MM.1S (cell line): Measurements from ENCODE around the gene PLEKHA5.

Experiments used
- DNase-seq: peaks from one replicate; pipeline ENCODE4 v3.0.0-alpha.2; 2015
- H2AFZ ChIP-seq: fragments of 300-600 bp; sonication (generic); 2 replicates; pipeline ENCODE4 v1.6.0; 2016; ENCODE audit warnings: antibody characterized with exemption, low read length
- H3F3A ChIP-seq: fragments of 300-600 bp; sonication (generic); 2 replicates; pipeline ENCODE4 v1.6.1; 2016; ENCODE audit warnings: mild to moderate bottlenecking, antibody characterized with exemption, low read length, moderate library complexity, mixed read lengths; ENCODE audit not compliant: insufficient read depth
- H3K27ac ChIP-seq: fragments of 300-600 bp; sonication (generic); 2 replicates; pipeline ENCODE4 v1.5.1; 2016; ENCODE audit warnings: mild to moderate bottlenecking, low read length
- H3K27me3 ChIP-seq: fragments of 300-600 bp; sonication (generic); replicated peaks from 2 replicates; pipeline ENCODE4 v1.6.0; 2016; ENCODE audit warnings: low read length; ENCODE audit not compliant: insufficient read depth
- H3K36me3 ChIP-seq: fragments of 300-600 bp; sonication (generic); replicated peaks from 2 replicates; pipeline ENCODE4 v1.6.1; 2016; ENCODE audit warnings: mild to moderate bottlenecking, low read length, mixed read lengths; ENCODE audit not compliant: insufficient read depth
- H3K4me1 ChIP-seq: fragments of 300-600 bp; sonication (generic); 2 replicates; pipeline ENCODE4 v1.6.1; 2016; ENCODE audit warnings: low read length, mixed read lengths
- H3K4me2 ChIP-seq: fragments of 300-600 bp; sonication (generic); 2 replicates; pipeline ENCODE4 v1.6.0; 2016; ENCODE audit warnings: low read depth, low read length
- H3K4me3 ChIP-seq: fragments of 300-600 bp; sonication (generic); 2 replicates; pipeline ENCODE4 v1.5.1; 2016; ENCODE audit warnings: low read length, mixed read lengths
- H3K79me2 ChIP-seq: fragments of 300-600 bp; sonication (generic); 2 replicates; pipeline ENCODE4 v1.6.1; 2016; ENCODE audit warnings: mixed run types, low read length, mixed read lengths
- H3K9ac ChIP-seq: fragments of 300-600 bp; sonication (generic); 2 replicates; pipeline ENCODE4 v1.6.1; 2016; ENCODE audit warnings: low read length, mixed read lengths
- H3K9me2 ChIP-seq: fragments of 300-600 bp; sonication (generic); replicated peaks from 2 replicates; pipeline ENCODE4 v1.6.1; 2016; ENCODE audit warnings: mild to moderate bottlenecking, low read length, mixed read lengths; ENCODE audit not compliant: insufficient read depth
- H3K9me3 ChIP-seq: fragments of 300-600 bp; sonication (generic); replicated peaks from 2 replicates; pipeline ENCODE4 v1.6.1; 2016; ENCODE audit warnings: mild to moderate bottlenecking, low read length, mixed read lengths; ENCODE audit not compliant: insufficient read depth
- H4K20me1 ChIP-seq: fragments of 300-600 bp; sonication (generic); 2 replicates; pipeline ENCODE4 v1.6.1; 2016; ENCODE audit warnings: mild to moderate bottlenecking, low read length, moderate library complexity, mixed read lengths; ENCODE audit not compliant: insufficient read depth
- EZH2 ChIP-seq: fragments of 300-600 bp; sonication (generic); optimal IDR thresholded peaks from 2 replicates; pipeline ENCODE3; 2017; ENCODE audit warnings: low read depth, mild to moderate bottlenecking, antibody characterized with exemption, low read length, mixed read lengths
- EZH2phosphoT487 ChIP-seq: fragments of 300-600 bp; sonication (generic); IDR thresholded peaks from 2 replicates; pipeline ENCODE4 v1.6.1; 2018; ENCODE audit warnings: antibody characterized with exemption, low read length
- TF ChIP-seq, protein P1 (sequence below): fragments of 300-600 bp; sonication (generic); IDR thresholded peaks from 2 replicates; pipeline ENCODE4 v1.5.1; 2016; ENCODE audit warnings: antibody characterized with exemption, low read length, mixed read lengths

Gene PLEKHA5

DNA sequence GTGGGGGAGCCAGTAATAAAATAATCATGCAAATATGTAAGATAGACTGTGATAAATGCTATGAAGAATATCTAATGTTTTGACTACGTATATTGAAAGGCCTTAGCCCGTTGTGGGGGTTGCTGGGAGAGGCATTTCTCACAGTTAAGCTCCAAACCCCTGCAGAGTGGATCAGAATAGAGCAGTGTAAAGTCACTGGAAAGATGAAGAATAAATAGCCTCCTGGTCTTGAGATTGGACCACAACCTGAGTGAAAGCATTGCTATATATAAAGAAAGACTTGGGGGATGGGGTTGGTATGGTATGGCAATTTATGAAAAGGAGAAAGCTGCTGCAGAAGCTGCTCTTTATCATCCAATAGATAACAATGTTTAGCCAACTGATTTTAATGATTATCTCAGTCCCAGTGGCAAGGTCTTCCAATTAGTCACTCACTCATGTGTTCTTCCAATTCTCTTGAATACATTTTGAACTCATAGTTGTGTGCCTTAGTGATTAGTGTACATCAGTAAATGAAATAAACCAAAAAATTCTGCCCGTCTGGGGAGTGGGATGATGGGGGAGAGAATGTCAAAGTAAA is 10.2 kb downstream of the PLEKHA5 start:
- H3K9me2 ChIP-seq = no peaks in the 10 kb centered on the region
- H3K36me3 ChIP-seq = no peaks in the 10 kb centered on the region
- H3K27me3 ChIP-seq = no peaks in the 10 kb centered on the region
- no peaks in the 10 kb centered on the region for H3K9me3 ChIP-seq
- H3K27ac ChIP-seq = no peak overlapping the region
- no peaks in the 10 kb centered on the region for H3K4me1 ChIP-seq
- no peak overlapping the region for H3K9ac ChIP-seq
- DNase-seq = no peak
- H3K4me3 ChIP-seq = no peak overlapping the region
- no peak overlapping the region for H3K4me2 ChIP-seq
- H2AFZ ChIP-seq = no peak overlapping the region
- TF ChIP-seq EZH2 = no peak
- no peak for TF ChIP-seq EZH2phosphoT487
- TF ChIP-seq, protein P1, sequence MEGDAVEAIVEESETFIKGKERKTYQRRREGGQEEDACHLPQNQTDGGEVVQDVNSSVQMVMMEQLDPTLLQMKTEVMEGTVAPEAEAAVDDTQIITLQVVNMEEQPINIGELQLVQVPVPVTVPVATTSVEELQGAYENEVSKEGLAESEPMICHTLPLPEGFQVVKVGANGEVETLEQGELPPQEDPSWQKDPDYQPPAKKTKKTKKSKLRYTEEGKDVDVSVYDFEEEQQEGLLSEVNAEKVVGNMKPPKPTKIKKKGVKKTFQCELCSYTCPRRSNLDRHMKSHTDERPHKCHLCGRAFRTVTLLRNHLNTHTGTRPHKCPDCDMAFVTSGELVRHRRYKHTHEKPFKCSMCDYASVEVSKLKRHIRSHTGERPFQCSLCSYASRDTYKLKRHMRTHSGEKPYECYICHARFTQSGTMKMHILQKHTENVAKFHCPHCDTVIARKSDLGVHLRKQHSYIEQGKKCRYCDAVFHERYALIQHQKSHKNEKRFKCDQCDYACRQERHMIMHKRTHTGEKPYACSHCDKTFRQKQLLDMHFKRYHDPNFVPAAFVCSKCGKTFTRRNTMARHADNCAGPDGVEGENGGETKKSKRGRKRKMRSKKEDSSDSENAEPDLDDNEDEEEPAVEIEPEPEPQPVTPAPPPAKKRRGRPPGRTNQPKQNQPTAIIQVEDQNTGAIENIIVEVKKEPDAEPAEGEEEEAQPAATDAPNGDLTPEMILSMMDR = no peak
- H3K79me2 ChIP-seq = no peaks in the 10 kb centered on the region
- no peaks in the 10 kb centered on the region; the same call in 1 of the 2 replicates for H4K20me1 ChIP-seq
- no peaks in the 10 kb centered on the region for H3F3A ChIP-seq

DNA sequence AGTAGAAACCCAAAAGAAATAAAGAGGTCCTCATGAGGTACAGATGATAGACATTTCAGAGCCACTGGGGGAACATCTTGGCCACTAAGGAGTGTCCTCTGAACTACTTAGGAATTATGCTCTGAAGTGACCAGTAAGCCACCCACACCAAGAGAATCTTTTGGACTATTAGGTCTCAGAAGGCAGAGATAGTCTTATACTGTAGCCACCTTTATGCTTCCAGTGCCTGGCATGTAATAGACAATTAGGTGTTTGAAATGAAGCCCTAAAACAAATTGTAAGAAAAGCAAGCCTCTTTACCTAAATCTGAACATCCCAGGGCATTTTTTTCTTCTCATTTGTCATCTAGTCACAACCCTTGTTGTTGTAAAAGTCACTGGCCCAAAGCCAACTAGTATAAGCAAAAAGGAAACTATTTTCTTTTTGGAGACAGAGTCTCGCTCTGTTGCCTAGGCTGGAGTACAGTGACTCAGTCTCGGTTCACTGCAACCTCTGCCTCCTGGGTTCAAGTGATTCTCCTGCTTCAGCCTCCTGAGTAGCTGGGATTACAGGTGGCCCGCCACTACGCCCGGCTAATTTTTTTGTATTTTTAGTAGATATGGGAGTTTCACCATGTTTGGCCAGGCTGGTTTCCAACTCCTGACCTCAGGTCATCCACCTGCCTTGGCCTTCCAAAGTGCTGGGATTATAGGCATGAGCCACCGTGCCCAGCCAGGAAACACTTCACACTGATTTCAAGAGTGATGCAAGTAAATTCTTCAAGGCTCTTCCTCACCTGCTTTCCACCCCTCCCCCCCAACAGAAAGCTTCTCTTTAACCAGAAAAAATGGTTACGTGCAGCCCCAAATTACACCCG is 11.1 kb downstream of the PLEKHA5 start:
- no peak overlapping the region for H2AFZ ChIP-seq
- no peak overlapping the region for H3K9ac ChIP-seq
- no peaks in the 10 kb centered on the region for H3K36me3 ChIP-seq
- no peaks in the 10 kb centered on the region for H3K9me3 ChIP-seq
- TF ChIP-seq EZH2phosphoT487 (no peak), EZH2 (no peak)
- TF ChIP-seq, protein P1 = no peak
- H3K79me2 ChIP-seq = no peaks in the 10 kb centered on the region
- no peak overlapping the region for H3K4me2 ChIP-seq
- H3K9me2 ChIP-seq = no peaks in the 10 kb centered on the region
- no peaks in the 10 kb centered on the region for H3K4me1 ChIP-seq
- no peak overlapping the region for H3K27ac ChIP-seq
- H3K27me3 ChIP-seq = no peaks in the 10 kb centered on the region
- no peaks in the 10 kb centered on the region; the same call in 1 of the 2 replicates for H4K20me1 ChIP-seq
- H3K4me3 ChIP-seq = no peak overlapping the region
- DNase-seq = no peak
- no peaks in the 10 kb centered on the region for H3F3A ChIP-seq

DNA sequence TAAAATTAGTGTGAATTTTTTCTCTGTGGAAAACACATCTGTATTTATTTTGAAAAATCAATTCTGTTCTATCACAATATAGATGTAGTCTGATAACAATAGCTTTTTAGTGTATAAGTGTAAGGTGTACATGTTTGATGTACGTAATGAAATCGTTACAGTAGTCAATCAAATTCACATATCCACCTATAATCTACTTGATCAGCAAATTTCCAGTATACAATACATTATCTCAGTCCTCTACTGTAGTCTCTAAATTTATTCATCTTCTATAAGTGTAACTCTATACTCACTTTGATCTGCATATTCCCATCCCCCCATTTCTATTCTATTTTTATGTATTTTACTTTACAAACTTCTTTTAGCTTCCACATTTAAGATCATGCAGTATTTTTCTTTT is 13.0 kb downstream of the PLEKHA5 start:
- Histone ChIP-seq H3K9ac (no peak overlapping the region), H3K9me3 (no peaks in the 10 kb centered on the region), H3K4me1 (no peaks in the 10 kb centered on the region), H3K27ac (no peak overlapping the region), H3K9me2 (no peaks in the 10 kb centered on the region), H2AFZ (no peak overlapping the region), H4K20me1 (no peaks in the 10 kb centered on the region; the same call in 1 of the 2 replicates), H3K4me2 (no peak overlapping the region), H3F3A (no peaks in the 10 kb centered on the region), H3K4me3 (no peak overlapping the region), H3K36me3 (no peaks in the 10 kb centered on the region; the same call in 1 of the 2 replicates), H3K79me2 (no peaks in the 10 kb centered on the region), H3K27me3 (no peaks in the 10 kb centered on the region)
- no peak for DNase-seq
- TF ChIP-seq, protein P1 = no peak
- TF ChIP-seq EZH2phosphoT487 = no peak
